Ovary (tissue), 3 donors: Measurements from ENCODE around the gene TMEM140.

ENCODE experiments used
- CTCF ChIP-seq, 3 donors: fragments of 450-650 bp in 2 of 3; fragments of 200-600 bp in 1 of 3; IDR thresholded peaks; one replicate each; pipeline versions ENCODE4 v1.5.1 to v1.8.0; 2016 to 2022; ENCODE audit warnings: antibody characterized with exemption in 3 of 3, mild to moderate bottlenecking in 1 of 3
- EP300 ChIP-seq: sonication (generic); formaldehyde crosslinking; IDR thresholded peaks from one replicate; pipeline ENCODE4 v1.6.1; 2017; ENCODE audit warnings: antibody characterized with exemption
- donor health status: DM: no; HTN: no; CAD: no.

- TF ChIP-seq EP300 (no peak), CTCF (IDR thresholded peaks at IDR 0.05) (no peak)
Measured at GRCh38 chr7:135188298-135188984, 40.6 kb downstream of the TMEM140 start.
